ENCODE results near the gene ALDH4A1.

Gene ALDH4A1

GRCh38 chr1:18881164-18881563, 21.2 kb downstream of the ALDH4A1 start:
- TF ChIP-seq USF1 (IDR thresholded peaks at IDR 0.05), result no peak
- TF ChIP-seq REST (IDR thresholded peaks at IDR 0.05; ENCODE audit: low read depth), result no peak
- TF ChIP-seq CREB1 (IDR thresholded peaks at IDR 0.05; ENCODE audit: low read depth), result no peak
- no peak for TF ChIP-seq MAX (IDR thresholded peaks at IDR 0.05)
- TF ChIP-seq TAF1 (IDR thresholded peaks at IDR 0.05; ENCODE audit: low read depth), result no peak
- no peak for TF ChIP-seq TCF12 (IDR thresholded peaks at IDR 0.05; ENCODE audit: low read depth)
- no peak for TF ChIP-seq TEAD4 (IDR thresholded peaks at IDR 0.05)
- no peak for TF ChIP-seq EP300 (IDR thresholded peaks at IDR 0.05; ENCODE audit: borderline replicate concordance)
- no peak for TF ChIP-seq RAD21 (IDR thresholded peaks at IDR 0.05; ENCODE audit: low read depth)
- no peak for TF ChIP-seq YY1 (IDR thresholded peaks at IDR 0.05; ENCODE audit: low read depth)
- no peak for TF ChIP-seq FOXM1 (IDR thresholded peaks at IDR 0.05; ENCODE audit: borderline replicate concordance, low read depth)
- no peak for TF ChIP-seq NFIC (IDR thresholded peaks at IDR 0.05)
- no peak for TF ChIP-seq ZBTB7A (IDR thresholded peaks at IDR 0.05; ENCODE audit: low read depth)
- TF ChIP-seq EGR1 (IDR thresholded peaks at IDR 0.05), result no peak
- no peak for TF ChIP-seq CEBPB (IDR thresholded peaks at IDR 0.05)

- no peak for TF ChIP-seq CREB1 (IDR thresholded peaks at IDR 0.05; ENCODE audit: low read depth)
- TF ChIP-seq CEBPB (IDR thresholded peaks at IDR 0.05), result no peak
- TF ChIP-seq TAF1 (IDR thresholded peaks at IDR 0.05; ENCODE audit: low read depth), result no peak
- TF ChIP-seq FOXM1 (IDR thresholded peaks at IDR 0.05; ENCODE audit: borderline replicate concordance, low read depth), result no peak
- no peak for TF ChIP-seq ZBTB7A (IDR thresholded peaks at IDR 0.05; ENCODE audit: low read depth)
- TF ChIP-seq MAX (IDR thresholded peaks at IDR 0.05), result no peak
- TF ChIP-seq NFIC (IDR thresholded peaks at IDR 0.05), result no peak
- TF ChIP-seq REST (IDR thresholded peaks at IDR 0.05; ENCODE audit: low read depth), result no peak
- no peak for TF ChIP-seq RAD21 (IDR thresholded peaks at IDR 0.05; ENCODE audit: low read depth)
- TF ChIP-seq TEAD4 (IDR thresholded peaks at IDR 0.05), result no peak
- no peak for TF ChIP-seq TCF12 (IDR thresholded peaks at IDR 0.05; ENCODE audit: low read depth)
- TF ChIP-seq USF1 (IDR thresholded peaks at IDR 0.05), result no peak
- no peak for TF ChIP-seq YY1 (IDR thresholded peaks at IDR 0.05; ENCODE audit: low read depth)
- TF ChIP-seq EGR1 (IDR thresholded peaks at IDR 0.05), result no peak
- TF ChIP-seq EP300 (IDR thresholded peaks at IDR 0.05; ENCODE audit: borderline replicate concordance), result no peak
Measured at GRCh38 chr1:18880585-18880984, 21.8 kb downstream of the ALDH4A1 start.

- TF ChIP-seq MAX (IDR thresholded peaks at IDR 0.05) (0 out of 2 replicates have a peak, but pooled peaks have one; percentile 13), EP300 (IDR thresholded peaks at IDR 0.05; ENCODE audit: borderline replicate concordance) (peak; percentile 17; the same call in 1 of the 2 replicates), EGR1 (IDR thresholded peaks at IDR 0.05) (no peak), FOXM1 (IDR thresholded peaks at IDR 0.05; ENCODE audit: borderline replicate concordance, low read depth) (no peak), RAD21 (IDR thresholded peaks at IDR 0.05; ENCODE audit: low read depth) (no peak), TCF12 (IDR thresholded peaks at IDR 0.05; ENCODE audit: low read depth) (peak; percentile 82), REST (IDR thresholded peaks at IDR 0.05; ENCODE audit: low read depth) (no peak), ZBTB7A (IDR thresholded peaks at IDR 0.05; ENCODE audit: low read depth) (peak; percentile 49; the same call in 1 of the 2 replicates), TAF1 (IDR thresholded peaks at IDR 0.05; ENCODE audit: low read depth) (no peak), YY1 (IDR thresholded peaks at IDR 0.05; ENCODE audit: low read depth) (no peak), TEAD4 (IDR thresholded peaks at IDR 0.05) (peak; percentile 17; the same call in 1 of the 2 replicates), USF1 (IDR thresholded peaks at IDR 0.05) (no peak), CEBPB (IDR thresholded peaks at IDR 0.05) (0 out of 2 replicates have a peak, but pooled peaks have one; percentile 20), NFIC (IDR thresholded peaks at IDR 0.05) (peak; percentile 81), CREB1 (IDR thresholded peaks at IDR 0.05; ENCODE audit: low read depth) (no peak)
Measured at GRCh38 chr1:18879791-18880309, 22.5 kb downstream of the ALDH4A1 start.
